H1 (cell line): ENCODE data around the gene ERLIN1. TPM values are rescaled to one million over a fixed set of nuclear protein-coding genes. Genes with fewer than 3 reads are reported as not detected.

Experiments used
- CTCF ChIA-PET: fragments of 300-600 bp; sonication (Branson Sonifier 250); formaldehyde crosslinking; loops from one replicate; lab custom pipeline; 2021; ENCODE audit not compliant: partially characterized antibody; lab: Charles Lee
- POLR2A ChIA-PET: fragments of 300-600 bp; sonication (Branson Sonifier 250); formaldehyde crosslinking; loops from one replicate; lab custom pipeline; 2021; ENCODE audit warnings: inconsistent platforms; ENCODE audit not compliant: partially characterized antibody; lab: Charles Lee
- DNase-seq, 2 experiments: peaks; one replicate each; pipeline versions ENCODE4 v3.0.0 to v3.0.0-alpha.2; 2010 to 2022; ENCODE audit warnings: low spot score in 2 of 2, low read depth in 1 of 2, mixed read lengths in 1 of 2
- FAIRE-seq: peaks from 2 replicates; lab custom pipeline; 2011; peaks lifted over from hg19 to GRCh38; lab: Jason Lieb, UNC
- H2AFZ ChIP-seq: 2 replicates; pipeline ENCODE4 v1.8.1; 2012; ENCODE audit warnings: low read length, inconsistent platforms
- H2AK5ac ChIP-seq: 2 replicates; pipeline ENCODE4 v1.6.1; 2013; ENCODE audit warnings: low read depth, low read length
- H2BK120ac ChIP-seq: replicated peaks from 2 replicates; pipeline ENCODE3; 2013; ENCODE audit warnings: low read depth, low read length, inconsistent platforms
- H2BK12ac ChIP-seq: 2 replicates; pipeline ENCODE4 v1.6.1; 2013; ENCODE audit warnings: low read depth, low read length
- H2BK15ac ChIP-seq: 2 replicates; pipeline ENCODE4 v1.6.1; 2013; ENCODE audit warnings: low read length
- H2BK20ac ChIP-seq: 2 replicates; pipeline ENCODE4 v1.6.1; 2013; ENCODE audit warnings: low read length
- H2BK5ac ChIP-seq: 2 replicates; pipeline ENCODE4 v1.6.1; 2013; ENCODE audit warnings: low read depth, low read length
- H3K14ac ChIP-seq: 2 replicates; pipeline ENCODE4 v1.6.1; 2013; ENCODE audit warnings: inconsistent platforms; ENCODE audit not compliant: insufficient read length
- H3K18ac ChIP-seq: 2 replicates; pipeline ENCODE4 v1.6.1; 2013; ENCODE audit warnings: low read length; ENCODE audit errors: extremely low read depth
- H3K23ac ChIP-seq: 2 replicates; pipeline ENCODE4 v1.6.1; 2013; ENCODE audit warnings: inconsistent platforms; ENCODE audit not compliant: insufficient read length
- H3K23me2 ChIP-seq: 2 replicates; pipeline ENCODE4 v1.6.1; 2013; ENCODE audit warnings: low read depth, low read length
- H3K27ac ChIP-seq: 2 replicates; pipeline ENCODE4 v1.6.1; 2011; ENCODE audit warnings: low read depth, low read length, inconsistent platforms
- H3K27me3 ChIP-seq, 4 experiments: replicated peaks in 1 of 4; 1 replicate in 1 of 4; 2 replicates in 3 of 4; pipeline versions ENCODE4 v1.6.1 to v1.8.1; 2011 to 2013; ENCODE audit warnings: low read length in 3 of 4, mild to moderate bottlenecking in 3 of 4, inconsistent platforms in 2 of 4, mixed read lengths in 2 of 4, moderate library complexity in 1 of 4; ENCODE audit not compliant: control insufficient read depth in 3 of 4, insufficient read depth in 3 of 4; ENCODE audit errors: extremely low read depth in 1 of 4
- H3K36me3 ChIP-seq, 4 experiments: 2 replicates each; pipeline versions ENCODE4 v1.6.1 to v1.8.1; 2011 to 2013; ENCODE audit warnings: mild to moderate bottlenecking in 4 of 4, low read length in 3 of 4, moderate library complexity in 2 of 4, control low read depth in 1 of 4, inconsistent platforms in 1 of 4; ENCODE audit not compliant: insufficient read depth in 4 of 4, control insufficient read depth in 2 of 4
- H3K4ac ChIP-seq: replicated peaks from 2 replicates; pipeline ENCODE3; 2013; ENCODE audit warnings: low read length, low read depth, mixed read lengths, inconsistent platforms; ENCODE audit not compliant: insufficient read length
- H3K4me1 ChIP-seq, 4 experiments: replicated peaks in 1 of 4; 1 replicate in 1 of 4; 2 replicates in 3 of 4; pipeline versions ENCODE4 v1.6.1 to v1.8.1; 2011 to 2013; ENCODE audit warnings: low read length in 3 of 4, inconsistent platforms in 2 of 4, mixed read lengths in 1 of 4; ENCODE audit not compliant: insufficient read depth in 4 of 4, control insufficient read depth in 3 of 4
- H3K4me2 ChIP-seq, 2 experiments: 2 replicates each; pipeline versions ENCODE4 v1.6.1 to v1.8.1; 2011 to 2013; ENCODE audit warnings: low read depth in 2 of 2, low read length in 2 of 2, control low read depth in 1 of 2, inconsistent platforms in 1 of 2, mild to moderate bottlenecking in 1 of 2; ENCODE audit not compliant: insufficient read depth in 1 of 2
- H3K4me3 ChIP-seq, 4 experiments: fragments of 200-600, 300-600 bp in 1 of 4; sonication (generic), shearing (Covaris generic), sonication (Bioruptor Twin) in 1 of 4; 2 replicates each; pipeline versions ENCODE4 v1.5.1 to v1.8.1; 2011 to 2016; ENCODE audit warnings: low read length in 4 of 4, low read depth in 3 of 4, control low read depth in 2 of 4, inconsistent platforms in 2 of 4, mild to moderate bottlenecking in 2 of 4, mixed read lengths in 1 of 4, moderate library complexity in 1 of 4; ENCODE audit not compliant: insufficient read depth in 2 of 4; ENCODE audit errors: extremely low read depth in 1 of 4
- H3K56ac ChIP-seq: replicated peaks from 2 replicates; pipeline ENCODE3; 2013; ENCODE audit warnings: low read depth, mild to moderate bottlenecking, mixed read lengths, low read length, inconsistent platforms; ENCODE audit not compliant: insufficient read length
- H3K79me1 ChIP-seq: 2 replicates; pipeline ENCODE4 v1.6.1; 2013; ENCODE audit warnings: low read depth, low read length, control low read depth
- H3K79me2 ChIP-seq, 2 experiments: 2 replicates each; pipeline versions ENCODE4 v1.6.1 to v1.8.1; 2012 to 2013; ENCODE audit warnings: low read length in 2 of 2, mild to moderate bottlenecking in 2 of 2, inconsistent platforms in 1 of 2; ENCODE audit not compliant: insufficient read depth in 2 of 2, control insufficient read depth in 1 of 2
- H3K9ac ChIP-seq, 4 experiments: replicated peaks in 1 of 4; 1 replicate in 1 of 4; 2 replicates in 3 of 4; pipeline versions ENCODE4 v1.6.1 to v1.8.1; 2011 to 2013; ENCODE audit warnings: low read depth in 3 of 4, low read length in 3 of 4, control low read depth in 2 of 4, mild to moderate bottlenecking in 2 of 4, moderate library complexity in 2 of 4, inconsistent platforms in 1 of 4; ENCODE audit errors: extremely low read depth in 1 of 4
- H3K9me3 ChIP-seq, 2 experiments: 2 replicates each; pipeline versions ENCODE4 v1.6.1 to v1.8.1; 2012 to 2013; ENCODE audit warnings: mild to moderate bottlenecking in 2 of 2, moderate library complexity in 2 of 2, control low read depth in 1 of 2, inconsistent platforms in 1 of 2, low read depth in 1 of 2, low read length in 1 of 2, mixed read lengths in 1 of 2; ENCODE audit not compliant: insufficient read depth in 2 of 2
- H4K20me1 ChIP-seq, 2 experiments: replicated peaks in 1 of 2; 2 replicates each; pipeline versions ENCODE3 to v1.8.1; 2011 to 2013; ENCODE audit warnings: inconsistent platforms in 2 of 2, low read length in 2 of 2, mild to moderate bottlenecking in 1 of 2; ENCODE audit not compliant: insufficient read depth in 2 of 2, control insufficient read depth in 1 of 2
- H4K5ac ChIP-seq: 2 replicates; pipeline ENCODE4 v1.6.1; 2013; ENCODE audit warnings: low read length, low read depth, mixed read lengths, inconsistent platforms; ENCODE audit not compliant: insufficient read length
- H4K8ac ChIP-seq: 2 replicates; pipeline ENCODE4 v1.8.0; 2013; ENCODE audit warnings: mild to moderate bottlenecking, moderate library complexity, low read length, inconsistent platforms; ENCODE audit not compliant: insufficient read depth; ENCODE audit errors: extremely low read depth
- H4K91ac ChIP-seq: replicated peaks from 2 replicates; pipeline ENCODE3; 2013; ENCODE audit warnings: low read length, mixed read lengths, inconsistent platforms; ENCODE audit not compliant: insufficient read length
- BCL11A ChIP-seq, 2 experiments: IDR thresholded peaks; one replicate each; pipeline ENCODE4 v1.6.1; 2011; ENCODE audit warnings: low read depth in 2 of 2, low read length in 2 of 2, mild to moderate bottlenecking in 2 of 2
- FOSL1 ChIP-seq: IDR thresholded peaks from 2 replicates; pipeline ENCODE4 v1.6.1; 2011; ENCODE audit warnings: mild to moderate bottlenecking, low read depth, low read length, moderate library complexity; ENCODE audit not compliant: insufficient read depth
- KDM4A ChIP-seq: IDR thresholded peaks from one replicate; pipeline ENCODE4 v1.7.1; 2012; ENCODE audit warnings: low read depth, mild to moderate bottlenecking, moderate library complexity, low read length, inconsistent platforms; ENCODE audit not compliant: severe bottlenecking
- NANOG ChIP-seq: IDR thresholded peaks from 2 replicates; pipeline ENCODE4 v1.6.1; 2011; ENCODE audit warnings: low read length, low read depth, mild to moderate bottlenecking, inconsistent platforms; ENCODE audit not compliant: insufficient read depth, poor library complexity, severe bottlenecking
- POLR2AphosphoS5 ChIP-seq: IDR thresholded peaks from 2 replicates; pipeline ENCODE4 v1.6.1; 2011; ENCODE audit warnings: low read depth, low read length
- WGBS, 2 experiments: shearing (Covaris generic) in 1 of 2; methylation state at CpG; one replicate each; pipeline versions ENCODE4 v1.1.6 to v1.1.7; 2013 to 2015; ENCODE audit warnings: low lambda C conversion rate in 2 of 2, mixed read lengths in 2 of 2, inconsistent platforms in 1 of 2, low coverage in 1 of 2, missing lambda C conversion rate in 1 of 2; ENCODE audit not compliant: insufficient replicate concordance in 2 of 2, insufficient coverage in 1 of 2, insufficient read length in 1 of 2; ENCODE audit errors: extremely low coverage in 1 of 2, missing lambda C conversion rate in 1 of 2; 5-methylcytosine and 5-hydroxymethylcytosine counted together
- polyA plus RNA-seq, 7 experiments: library from polyadenylated mRNA; depleted of rRNA in 3 of 7; stranded (reverse) in 5 of 7; unstranded in 2 of 7; fragments of >200 nt in 5 of 7; fragments of 200-250 nt in 2 of 7; gene quantifications; 1 replicate in 5 of 7; 2 replicates in 1 of 7; 4 replicates in 1 of 7; pipeline versions ENCODE4 v1.2.1 to v1.2.3, GENCODE V29; 2011 to 2013; ENCODE audit warnings: missing spikeins in 2 of 7, mixed read lengths in 2 of 7
- total RNA-seq: library from RNA; stranded (reverse); fragmentation: NEBNext Ultra II Directional; extraction: Animal tissue kit (Norgen Biotek cat#: 25700); gene quantifications from 2 replicates; pipeline ENCODE4 v1.2.1, GENCODE V29; 2021

The ERLIN1 gene
- total and polyA plus RNA-seq, 2 of the 8 experiments (the other 6 are each of a cell fraction or from before 2014, with no cell fraction given), result 16.5 to 32.0 TPM

GRCh38 chr10:100128951-100129350, 56.9 kb downstream of the ERLIN1 start:
- Histone ChIP-seq H3K4me1 (no peaks in the 10 kb centered on the region), H4K8ac (no peak overlapping the region), H3K36me3 (no peaks in the 10 kb centered on the region), H3K4ac (no peak overlapping the region), H4K20me1 (no peaks in the 10 kb centered on the region), H2AFZ (no peak overlapping the region), H4K91ac (no peak overlapping the region), H3K18ac (no peak overlapping the region), H3K79me2 (no peaks in the 10 kb centered on the region), H2BK20ac (no peak overlapping the region), H3K27me3 (no peaks in the 10 kb centered on the region), H3K56ac (no peak overlapping the region), H3K27ac (no peak overlapping the region), H3K4me3 (no peak overlapping the region), H2BK5ac (no peak overlapping the region), H3K14ac (no peak overlapping the region), H2BK12ac (no peak overlapping the region), H4K5ac (no peak overlapping the region), H2AK5ac (no peak overlapping the region), H2BK15ac (no peak overlapping the region), H3K79me1 (no peaks in the 10 kb centered on the region), H2BK120ac (no peak overlapping the region), H3K23me2 (no peaks in the 10 kb centered on the region), H3K9ac (no peak overlapping the region), H3K4me2 (no peak overlapping the region), H3K9me3 (peaks cover 0 to 6% of the 10 kb centered on the region in 2 experiments; a peak in 1 of 4 replicates), H3K23ac (no peak overlapping the region)
- TF ChIP-seq BCL11A (IDR thresholded peaks at IDR 0.05; ENCODE audit: low read depth in 2 of 2, low read length in 2 of 2), result no peak
- no peak for TF ChIP-seq NANOG
- no peak for TF ChIP-seq FOSL1
- no peak for TF ChIP-seq POLR2AphosphoS5
- no peak for TF ChIP-seq KDM4A
- POLR2A ChIA-PET, result interaction anchor here (0.6 kb wide), 1 partner anchor 26 kb away, joined by 4 read pairs; no protein-coding TSS in a partner anchor
- DNase-seq (no peak), FAIRE-seq (no peak)
- 86% methylated on average over 8 of the region's 8 CpGs; no CpG with 5 or more reads in 1 of the 2 experiments for WGBS, 2 experiments
- CTCF ChIA-PET, result interaction anchor here (1.1 to 1.7 kb wide), 3 partner anchors 10 to 283 kb away, joined by 3 to 7 read pairs (median 7); no protein-coding TSS in a partner anchor
